GM23248 (cell line): ENCODE data around the gene NAXD. TPM values are rescaled to one million over a fixed set of nuclear protein-coding genes. Genes with fewer than 3 reads are reported as not detected.
"Not testable (repeated sequence)": the region's sequence is repeated elsewhere in the genome, so short reads cannot be mapped to it uniquely, and the experiment has no call there.

Source experiments
- DNase-seq: peaks from one replicate; pipeline ENCODE4 v3.0.0-alpha.2; 2015
- H2AFZ ChIP-seq: fragments of 200-600 bp; sonication (generic); 2 replicates; pipeline ENCODE4 v1.6.1; 2016; ENCODE audit warnings: antibody characterized with exemption
- H3F3A ChIP-seq: fragments of 200-600 bp; sonication (generic); 2 replicates; pipeline ENCODE4 v1.6.1; 2016; ENCODE audit warnings: mild to moderate bottlenecking, antibody characterized with exemption, mixed run types; ENCODE audit not compliant: insufficient read depth
- H3K27ac ChIP-seq: fragments of 200-600 bp; sonication (generic); 2 replicates; pipeline ENCODE4 v1.5.1; 2016; ENCODE audit warnings: mild to moderate bottlenecking
- H3K27me3 ChIP-seq: fragments of 200-600 bp; sonication (generic); replicated peaks from 2 replicates; pipeline ENCODE4 v1.6.1; 2016; ENCODE audit warnings: mild to moderate bottlenecking; ENCODE audit not compliant: insufficient read depth
- H3K36me3 ChIP-seq: fragments of 200-600 bp; sonication (generic); 2 replicates; pipeline ENCODE4 v1.6.1; 2016; ENCODE audit warnings: low read depth, mild to moderate bottlenecking
- H3K4me1 ChIP-seq: fragments of 200-600 bp; sonication (generic); 2 replicates; pipeline ENCODE4 v1.6.1; 2016; ENCODE audit warnings: mild to moderate bottlenecking; ENCODE audit not compliant: insufficient read depth
- H3K4me2 ChIP-seq: fragments of 200-600 bp; sonication (generic); one replicate; pipeline ENCODE4 v1.6.1; 2016; ENCODE audit warnings: mild to moderate bottlenecking; ENCODE audit not compliant: unreplicated experiment
- H3K4me3 ChIP-seq: fragments of 200-600 bp; sonication (generic); 2 replicates; pipeline ENCODE4 v1.5.1; 2016; ENCODE audit warnings: mild to moderate bottlenecking
- H3K79me2 ChIP-seq: fragments of 200-600 bp; sonication (generic); 2 replicates; pipeline ENCODE4 v1.6.1; 2016; ENCODE audit warnings: mild to moderate bottlenecking; ENCODE audit not compliant: insufficient read depth
- H3K9ac ChIP-seq: fragments of 200-600 bp; sonication (generic); 2 replicates; pipeline ENCODE4 v1.6.1; 2016; ENCODE audit warnings: mild to moderate bottlenecking
- H3K9me2 ChIP-seq: fragments of 200-600 bp; sonication (generic); 2 replicates; pipeline ENCODE4 v1.6.1; 2016; ENCODE audit warnings: mixed run types, mild to moderate bottlenecking, moderate library complexity; ENCODE audit not compliant: insufficient read depth
- H3K9me3 ChIP-seq: fragments of 200-600 bp; sonication (generic); one replicate; pipeline ENCODE4 v1.6.1; 2017; ENCODE audit warnings: low read depth
- H4K20me1 ChIP-seq: fragments of 200-600 bp; sonication (generic); 2 replicates; pipeline ENCODE4 v1.6.0; 2016; ENCODE audit not compliant: insufficient read depth
- EZH2 ChIP-seq: fragments of 200-600 bp; sonication (generic); IDR thresholded peaks from 2 replicates; pipeline ENCODE4 v1.6.1; 2018; ENCODE audit warnings: antibody characterized with exemption, mild to moderate bottlenecking; ENCODE audit not compliant: insufficient read depth, poor library complexity, severe bottlenecking
- EZH2phosphoT487 ChIP-seq: fragments of 200-600 bp; sonication (generic); IDR thresholded peaks from 2 replicates; pipeline ENCODE4 v1.6.1; 2018; ENCODE audit warnings: antibody characterized with exemption, moderate library complexity, mild to moderate bottlenecking, low read depth; ENCODE audit not compliant: insufficient read depth
- WGBS, 2 experiments: methylation state at CpG; one replicate each; pipeline ENCODE4 v1.1.6; 2015 to 2017; ENCODE audit warnings: low lambda C conversion rate in 2 of 2, low coverage in 1 of 2; ENCODE audit errors: missing lambda C conversion rate in 2 of 2; 5-methylcytosine and 5-hydroxymethylcytosine counted together
- in situ Hi-C: fragments of 300-500 bp; cut with MboI; formaldehyde crosslinking; loops from 2 replicates; pipeline ENCODE4 v1.15.0; 2020
- polyA plus RNA-seq: library from polyadenylated mRNA; unstranded; fragments of >200 nt; fragmentation: Nextera tagmentation; extraction: Ambion mirVana; gene quantifications from 2 replicates; pipeline ENCODE4 v1.2.1, GENCODE V29; 2016
- total RNA-seq: library from RNA; depleted of rRNA; stranded (reverse); fragments of >200 nt; shearing (Covaris generic); gene quantifications from 2 replicates; pipeline ENCODE4 v1.2.3, GENCODE V29; 2014

NAXD gene
- total and polyA plus RNA-seq, 2 experiments from 2014 or later: 23.5 to 26.9 TPM

GRCh38 chr13:110630566-110631119 lies 15.3 kb downstream of the NAXD start:
- Histone ChIP-seq H3K4me3 (no peak overlapping the region), H3K9me2 (no peaks in the 10 kb centered on the region), H4K20me1 (peaks cover 3% of the 10 kb centered on the region; the same call in 1 of the 2 replicates), H3F3A (no peaks in the 10 kb centered on the region; the same call in 1 of the 2 replicates), H3K36me3 (peaks cover 25% of the 10 kb centered on the region; the same call in 1 of the 2 replicates), H3K27me3 (no peaks in the 10 kb centered on the region), H2AFZ (no peak overlapping the region), H3K4me2 (no peak overlapping the region), H3K9ac (no peak overlapping the region), H3K9me3 (no peaks in the 10 kb centered on the region), H3K27ac (no peak overlapping the region), H3K79me2 (peaks cover 97% of the 10 kb centered on the region), H3K4me1 (no peaks in the 10 kb centered on the region)
- DNase-seq: no peak
- WGBS, 2 experiments: 87 to 88% methylated on average over 10 of the region's 10 CpGs
- no peak for TF ChIP-seq EZH2
- TF ChIP-seq EZH2phosphoT487: no peak
- in situ Hi-C loops: no loop called here

- H3K9me3 ChIP-seq, H3F3A ChIP-seq, in situ Hi-C loops, H2AFZ ChIP-seq, H3K9me2 ChIP-seq, H4K20me1 ChIP-seq, H3K27me3 ChIP-seq, H3K4me2 ChIP-seq, H3K4me3 ChIP-seq, H3K9ac ChIP-seq, H3K27ac ChIP-seq, H3K4me1 ChIP-seq, DNase-seq: not testable (repeated sequence)
- WGBS, 2 experiments: 85 to 87% methylated on average over 14 to 15 of the region's 15 CpGs
- Histone ChIP-seq H3K79me2 (peaks cover 85% of the 10 kb centered on the region), H3K36me3 (peaks cover 39% of the 10 kb centered on the region; the same call in 1 of the 2 replicates)
These were observed 16.9 kb downstream of the NAXD start for GRCh38 chr13:110632255-110632654.

GRCh38 chr13:110633776-110634175 lies 18.4 kb downstream of the NAXD start:
- H3K79me2 ChIP-seq: peaks cover 70% of the 10 kb centered on the region
- H3F3A ChIP-seq: no peaks in the 10 kb centered on the region; the same call in 1 of the 2 replicates
- H3K4me3 ChIP-seq: no peak overlapping the region
- no peak for TF ChIP-seq EZH2phosphoT487
- no peak for TF ChIP-seq EZH2
- H3K27ac ChIP-seq: no peak overlapping the region
- no peak overlapping the region for H3K9ac ChIP-seq
- no peaks in the 10 kb centered on the region for H3K27me3 ChIP-seq
- H2AFZ ChIP-seq: no peak overlapping the region
- in situ Hi-C loops: no loop called here
- H3K36me3 ChIP-seq: peaks cover 45% of the 10 kb centered on the region; the same call in 1 of the 2 replicates
- no peaks in the 10 kb centered on the region for H3K9me3 ChIP-seq
- H3K4me2 ChIP-seq: no peak overlapping the region
- peaks cover 3% of the 10 kb centered on the region; the same call in 1 of the 2 replicates for H4K20me1 ChIP-seq
- 76% methylated on average over 8 of the region's 8 CpGs for WGBS, 2 experiments
- no peaks in the 10 kb centered on the region for H3K4me1 ChIP-seq
- no peaks in the 10 kb centered on the region for H3K9me2 ChIP-seq
- no peak for DNase-seq

- H3K79me2 ChIP-seq: peaks cover 62% of the 10 kb centered on the region
- H3K4me1 ChIP-seq: no peaks in the 10 kb centered on the region
- no peak overlapping the region for H3K27ac ChIP-seq
- peaks cover 2% of the 10 kb centered on the region for H3F3A ChIP-seq
- peak; percentile 48 for DNase-seq
- no peak overlapping the region for H3K4me3 ChIP-seq
- TF ChIP-seq EZH2 (no peak), EZH2phosphoT487 (no peak)
- H3K9me3 ChIP-seq: no peaks in the 10 kb centered on the region
- H3K36me3 ChIP-seq: peaks cover 48% of the 10 kb centered on the region; the same call in 1 of the 2 replicates
- H2AFZ ChIP-seq: no peak overlapping the region
- no peak overlapping the region for H3K4me2 ChIP-seq
- WGBS, 2 experiments: 80 to 85% methylated on average over 19 of the region's 19 CpGs
- H3K9me2 ChIP-seq: no peaks in the 10 kb centered on the region
- 0 out of 2 replicates have a peak, but pooled peaks cover 3% of the 10 kb centered on the region for H4K20me1 ChIP-seq
- in situ Hi-C loops: no loop called here
- H3K9ac ChIP-seq: no peak overlapping the region
- H3K27me3 ChIP-seq: no peaks in the 10 kb centered on the region
These were observed 19.2 kb downstream of the NAXD start for GRCh38 chr13:110634558-110634957.
